ENCODE measurements around the gene NPAS3. TPM values are rescaled to one million over a fixed set of nuclear protein-coding genes. Genes with fewer than 3 reads are reported as not detected.

Gene NPAS3
- total RNA-seq, 1 donor from 2014 or later = 3.6 TPM

DNA sequence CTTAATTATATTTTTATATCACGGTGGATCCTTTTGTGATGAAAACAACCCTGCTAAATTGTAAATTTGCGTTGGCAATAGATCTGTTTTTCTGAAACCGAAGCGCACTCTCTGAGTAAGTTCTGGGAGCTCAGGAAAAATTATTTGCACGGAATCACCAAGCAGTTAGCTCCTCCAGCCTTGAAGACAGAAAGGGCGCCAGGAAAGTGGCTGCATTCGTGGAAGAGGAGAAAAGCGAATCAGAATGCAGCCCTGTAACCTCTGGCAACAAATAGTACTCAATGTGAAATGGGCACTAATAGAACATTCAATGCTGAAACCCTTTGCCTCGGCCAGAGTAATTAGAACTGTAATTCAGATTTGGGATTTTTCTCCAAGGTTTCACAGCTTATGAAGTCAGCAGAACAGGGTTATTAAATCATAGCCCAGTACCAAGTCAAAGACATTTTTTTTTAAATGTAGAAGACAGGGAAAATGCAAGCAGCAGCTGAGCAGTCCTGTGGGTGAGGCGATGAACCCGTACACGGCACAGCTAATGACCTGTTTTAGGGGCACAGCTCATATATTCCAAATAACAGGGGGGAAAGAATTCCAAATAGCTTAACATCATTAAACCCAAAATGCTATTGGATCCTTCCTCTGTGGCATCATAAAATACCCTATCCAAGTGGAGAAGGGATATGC is 760.8 kb downstream of the NPAS3 start:
- DNase-seq (ENCODE audit: low spot score) = no peak

DNA sequence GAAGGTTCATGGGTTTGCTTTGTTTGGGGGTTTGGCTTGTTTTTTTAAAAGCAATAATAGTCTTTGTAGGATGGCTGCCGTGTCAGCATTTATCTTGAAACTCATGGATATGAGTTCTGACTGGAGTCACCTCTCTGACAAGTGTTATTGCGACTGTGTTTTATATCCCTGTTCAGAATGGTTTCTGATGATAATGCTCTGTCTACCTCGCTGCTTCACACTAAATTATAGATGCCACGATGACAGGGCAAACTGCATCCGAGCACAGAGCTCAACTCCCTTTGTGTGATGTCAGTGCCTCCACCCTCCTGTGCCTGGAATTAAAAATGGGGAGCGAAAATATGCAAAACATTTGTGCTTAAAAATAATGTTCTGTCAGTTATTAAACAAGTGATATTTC is 761.4 kb downstream of the NPAS3 start:
- DNase-seq (ENCODE audit: low spot score) = no peak

DNA sequence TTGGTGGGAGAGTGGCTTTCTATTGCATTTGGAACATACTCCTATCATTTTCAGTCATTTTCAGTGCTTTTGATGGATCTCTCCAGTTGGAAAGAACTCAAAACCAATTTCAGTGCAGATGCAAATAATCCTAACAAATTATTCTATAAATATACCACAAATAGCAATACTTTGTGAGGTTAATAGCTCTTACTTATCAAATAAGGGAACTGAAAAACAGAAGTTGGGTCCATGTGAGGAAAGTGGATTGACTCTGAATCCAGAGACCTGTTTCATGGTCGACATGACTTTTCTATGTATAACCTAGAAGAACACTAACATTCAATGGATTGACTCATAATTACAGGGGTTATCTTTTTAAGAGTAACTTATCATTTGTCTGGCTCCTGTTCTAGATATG is 763.6 kb downstream of the NPAS3 start:
- DNase-seq (ENCODE audit: low spot score) = no peak

DNA sequence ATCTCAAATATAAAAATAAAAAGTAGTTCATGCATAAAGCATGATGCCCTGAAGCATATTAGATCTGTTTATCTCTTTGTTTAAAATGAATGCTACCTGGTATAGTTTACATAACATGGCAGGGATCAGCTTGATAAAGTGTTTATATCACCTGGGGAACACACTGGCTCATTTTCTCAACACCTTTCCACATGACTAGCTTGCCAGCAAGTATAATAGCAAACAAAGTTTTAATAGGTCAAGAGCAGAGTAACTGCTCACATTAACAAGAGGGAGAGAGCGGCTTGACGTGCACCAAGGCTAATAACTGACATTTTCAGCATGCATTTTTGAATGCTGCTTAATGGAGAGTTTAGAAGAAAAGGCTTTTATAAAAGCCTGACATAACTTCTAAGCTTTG is 765.8 kb downstream of the NPAS3 start:
- no peak for DNase-seq (ENCODE audit: low spot score)

DNA sequence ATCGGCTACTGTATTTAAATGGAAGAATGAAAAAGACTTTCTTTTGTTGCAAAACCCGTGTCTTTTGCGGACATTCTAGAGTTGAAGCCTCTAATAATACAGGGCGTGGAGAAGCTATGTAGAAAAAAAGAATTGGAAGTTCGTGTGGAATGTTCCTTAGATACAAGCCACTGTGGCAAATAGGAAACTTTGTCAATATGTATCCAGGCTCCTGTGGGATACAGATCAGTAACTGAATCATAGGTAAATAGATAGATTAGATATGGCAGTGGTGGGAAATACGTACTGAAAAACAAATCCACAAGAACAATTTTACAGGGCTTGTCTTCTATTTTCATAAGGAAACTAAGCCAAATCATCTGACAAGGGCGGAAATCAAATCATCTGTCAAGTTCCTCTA is 766.8 kb downstream of the NPAS3 start:
- DNase-seq (ENCODE audit: low spot score) = no peak

DNA sequence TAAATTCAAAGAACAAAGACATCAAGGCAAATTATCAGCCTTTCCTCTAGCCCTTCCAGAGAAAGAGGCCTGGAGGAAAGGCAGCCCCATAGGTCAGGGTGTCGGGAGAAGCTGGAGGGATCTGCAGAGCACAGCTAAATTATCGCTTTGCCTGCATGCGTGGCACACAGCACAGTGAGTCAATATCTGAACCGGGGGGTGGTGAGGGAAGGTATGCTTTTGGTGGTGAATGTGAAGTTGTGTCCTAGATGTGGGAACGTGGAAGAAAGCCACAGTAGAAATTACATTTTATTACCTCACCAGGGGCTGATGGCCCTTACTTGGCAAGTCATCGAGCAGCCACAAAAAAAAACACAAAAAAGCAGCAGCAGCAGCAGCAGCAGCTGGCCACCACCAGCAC is 769.0 kb downstream of the NPAS3 start:
- no peak for DNase-seq (ENCODE audit: low spot score)

DNA sequence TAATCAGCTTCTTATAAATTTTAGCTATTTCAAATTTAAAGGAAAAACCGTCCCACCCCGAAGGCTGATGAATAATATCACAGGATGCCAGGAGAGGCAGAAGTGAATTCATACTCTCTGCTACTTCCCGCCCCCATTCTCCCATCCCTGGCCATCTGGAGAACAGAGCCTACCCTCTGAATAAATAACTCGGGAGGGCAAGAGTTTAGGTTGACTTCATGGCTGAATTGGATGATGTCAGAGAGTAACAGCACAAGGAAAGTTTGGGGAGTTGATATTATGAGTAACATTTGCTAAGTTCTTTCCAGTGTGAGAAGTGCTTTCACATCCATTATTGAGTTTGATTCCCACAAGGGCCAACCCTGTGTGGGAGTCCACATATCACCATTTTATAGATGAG is 770.6 kb downstream of the NPAS3 start:
- DNase-seq (ENCODE audit: low spot score) = no peak

DNA sequence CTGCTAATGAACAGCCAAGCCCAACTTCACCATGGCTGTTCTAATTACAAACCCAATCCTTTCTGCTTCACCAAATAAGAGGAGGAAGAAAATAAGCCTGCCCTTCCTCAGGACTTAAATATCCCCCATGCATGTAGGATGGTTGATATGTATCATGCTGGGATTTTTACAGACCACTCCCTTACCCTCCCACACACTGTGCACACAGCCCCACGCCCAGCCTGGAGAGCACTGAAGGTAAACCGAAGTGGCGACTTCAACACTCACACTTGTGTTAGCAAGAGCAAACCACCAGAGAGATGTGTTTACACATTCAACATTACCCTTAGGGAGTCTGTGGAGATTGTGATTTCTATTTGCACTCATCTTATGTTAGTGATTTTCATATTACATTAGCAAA is 771.0 kb downstream of the NPAS3 start:
- DNase-seq (ENCODE audit: low spot score) = no peak

DNA sequence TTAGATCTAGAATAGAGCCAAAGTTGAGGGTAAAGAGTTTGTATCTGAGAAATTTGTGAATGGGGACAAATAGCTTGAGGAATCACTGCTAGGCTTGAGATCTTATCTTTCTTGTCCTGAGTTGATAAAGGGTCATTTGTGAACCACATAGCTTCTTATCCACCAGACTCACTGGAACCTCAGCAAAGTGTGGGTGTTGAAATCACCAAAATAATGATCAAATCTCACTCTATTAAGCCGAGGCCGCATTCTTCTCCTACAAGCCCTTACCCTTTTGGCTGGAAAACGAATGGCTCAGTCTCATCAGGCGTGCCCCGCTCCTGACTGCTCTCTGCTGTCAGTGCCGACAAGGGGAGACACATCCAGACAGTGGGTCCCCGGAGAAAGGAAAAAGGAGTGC is 771.6 kb downstream of the NPAS3 start:
- DNase-seq (ENCODE audit: low spot score) = no peak

DNA sequence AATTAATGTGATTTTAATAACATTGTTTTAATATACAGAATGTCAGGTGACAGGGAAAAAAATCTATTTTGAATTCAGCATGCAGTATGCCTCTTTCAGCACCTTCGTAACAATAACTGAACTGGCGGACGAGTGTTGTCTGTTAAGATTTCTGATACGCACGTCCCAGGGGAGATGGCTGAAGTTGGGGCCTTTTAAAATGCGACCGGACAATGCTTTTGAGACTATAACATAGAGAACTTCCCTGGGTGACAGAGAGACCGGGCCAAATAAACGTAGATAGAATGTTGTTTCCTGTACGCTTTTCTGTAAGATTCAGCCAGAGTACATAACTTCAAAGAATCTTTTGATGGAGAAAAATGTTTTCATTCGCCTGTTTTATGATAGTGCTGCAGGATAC is 772.5 kb downstream of the NPAS3 start:
- no peak for DNase-seq (ENCODE audit: low spot score)

DNA sequence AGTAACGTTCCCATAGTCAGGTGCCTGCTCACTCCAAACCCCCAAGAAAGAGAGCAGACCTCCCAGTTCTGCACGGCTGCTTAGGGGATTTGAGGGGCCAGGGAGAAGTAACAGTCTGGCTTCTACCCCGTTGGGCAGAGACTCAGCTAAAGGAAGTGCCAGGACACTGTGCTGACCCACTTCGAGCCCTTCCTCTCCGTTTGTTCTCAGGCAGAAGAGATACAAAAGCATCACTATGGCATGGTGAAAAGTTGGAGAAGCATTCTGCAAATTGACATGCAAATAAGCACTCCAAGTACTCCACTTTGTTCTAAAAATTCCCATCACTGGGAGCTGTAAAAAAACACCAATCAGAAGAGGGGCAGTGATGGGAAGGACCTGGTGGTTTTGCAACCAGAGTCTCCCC is 773.1 kb downstream of the NPAS3 start:
- no peak for DNase-seq (ENCODE audit: low spot score)

DNA sequence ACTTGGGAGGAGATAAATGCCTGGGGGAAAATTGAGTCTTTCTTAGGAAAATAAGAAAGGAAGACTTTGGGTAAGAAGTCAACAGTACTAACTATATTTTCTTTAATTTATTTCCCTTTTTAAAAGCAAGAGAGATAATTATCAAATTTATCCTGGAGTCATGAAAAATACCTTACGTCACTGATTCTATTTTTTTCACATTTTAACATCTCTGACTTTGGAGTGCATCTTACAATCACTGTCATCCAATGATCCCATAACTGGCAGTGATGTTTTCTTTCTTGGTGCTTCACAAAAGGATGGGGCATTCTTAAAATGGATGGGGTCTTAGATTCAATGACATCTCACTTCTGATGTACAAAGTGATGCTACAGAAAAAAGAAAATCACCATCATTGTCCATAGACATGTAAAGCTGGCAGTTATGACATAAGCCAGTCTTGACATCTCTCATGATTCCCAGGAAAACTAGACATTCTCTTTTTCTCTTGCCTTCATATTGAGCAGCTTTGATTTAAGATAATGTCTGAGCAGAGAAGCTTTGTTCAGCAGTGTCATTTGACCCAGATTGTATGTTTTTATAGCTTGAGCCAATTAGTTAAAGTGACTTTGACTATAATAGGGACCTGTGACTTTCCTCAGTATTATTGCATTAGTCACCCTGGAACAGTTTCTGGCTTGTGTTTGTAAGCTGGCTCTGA is 776.0 kb downstream of the NPAS3 start:
- no peak for DNase-seq (ENCODE audit: low spot score)

DNA sequence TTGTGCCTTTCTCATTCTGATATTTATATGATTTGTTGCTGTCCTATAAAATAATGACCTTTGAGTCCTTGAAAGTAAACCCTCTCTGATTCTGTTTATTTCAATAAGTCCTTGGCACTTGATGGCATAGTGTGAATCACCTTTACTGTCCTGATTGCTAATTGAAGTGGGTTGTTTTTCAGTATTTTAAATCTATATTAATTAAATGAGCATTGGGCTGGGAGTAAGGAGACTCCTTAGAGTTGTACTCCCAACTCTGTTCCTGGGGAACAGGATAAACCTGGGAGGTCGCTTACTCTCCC is 776.5 kb downstream of the NPAS3 start:
- DNase-seq (ENCODE audit: low spot score) = no peak

DNA sequence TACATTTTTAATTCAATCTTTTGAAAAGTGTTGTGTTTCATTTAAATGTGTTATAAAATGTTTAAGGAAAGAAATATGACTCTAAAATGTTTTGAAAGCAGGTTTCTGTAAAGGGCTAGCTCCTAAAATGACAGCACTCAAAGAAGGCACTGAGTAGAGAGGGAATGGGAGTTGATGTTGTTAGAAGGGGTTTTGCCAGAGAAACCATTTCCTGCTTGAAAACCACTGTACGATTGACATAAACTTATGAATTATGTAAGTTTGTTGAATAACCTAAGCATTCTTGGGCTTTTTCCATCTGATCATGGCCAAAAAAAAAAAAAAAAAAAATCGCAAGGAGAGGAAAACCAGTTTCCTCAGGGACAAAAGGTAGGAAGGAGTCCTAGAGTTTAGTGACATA is 778.2 kb downstream of the NPAS3 start:
- no peak for DNase-seq (ENCODE audit: low spot score)

DNA sequence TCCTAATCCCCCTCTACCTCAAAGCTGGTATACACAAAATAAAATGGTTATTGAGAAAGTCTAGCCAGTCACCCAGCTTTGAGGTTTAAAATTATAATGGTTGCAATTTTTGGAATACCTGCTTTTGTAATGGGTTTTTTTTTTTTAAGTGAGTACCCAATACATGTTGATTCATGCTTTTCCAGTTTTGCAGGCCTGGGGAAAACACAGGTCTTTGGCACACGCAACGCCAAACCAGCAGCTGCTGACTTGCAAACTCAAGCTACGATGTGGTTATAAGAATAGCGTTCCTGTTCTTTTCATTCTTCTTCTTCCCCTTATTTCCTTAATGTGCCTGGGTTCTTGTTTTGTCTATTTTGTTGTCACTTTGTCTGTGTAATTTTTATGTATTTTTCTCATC is 779.2 kb downstream of the NPAS3 start:
- DNase-seq (ENCODE audit: low spot score) = no peak

DNA sequence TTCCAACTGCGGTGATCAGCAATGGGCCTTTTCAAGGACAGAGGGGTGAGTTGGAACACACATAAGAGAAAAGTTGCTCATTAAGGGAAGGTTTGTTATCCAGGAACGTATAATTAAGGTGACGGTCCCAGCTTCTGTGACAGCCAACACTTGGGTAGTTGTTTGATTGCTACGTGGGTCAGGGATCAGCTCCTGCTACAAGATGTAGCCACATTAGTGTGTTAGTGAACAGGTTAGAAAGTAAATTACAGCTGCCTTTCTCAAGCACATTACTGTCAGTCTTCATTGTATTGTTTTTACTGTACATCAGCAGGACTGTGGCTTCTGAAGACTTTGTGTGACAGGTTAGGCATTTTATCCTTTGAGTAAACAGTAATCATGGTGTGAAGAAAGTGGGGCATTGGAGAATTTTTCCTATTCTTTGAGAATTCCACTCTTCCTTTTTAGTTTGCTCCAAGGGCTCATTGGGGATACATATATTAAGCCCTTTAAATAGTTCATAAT is 781.7 kb downstream of the NPAS3 start:
- no peak for DNase-seq (ENCODE audit: low spot score)

DNA sequence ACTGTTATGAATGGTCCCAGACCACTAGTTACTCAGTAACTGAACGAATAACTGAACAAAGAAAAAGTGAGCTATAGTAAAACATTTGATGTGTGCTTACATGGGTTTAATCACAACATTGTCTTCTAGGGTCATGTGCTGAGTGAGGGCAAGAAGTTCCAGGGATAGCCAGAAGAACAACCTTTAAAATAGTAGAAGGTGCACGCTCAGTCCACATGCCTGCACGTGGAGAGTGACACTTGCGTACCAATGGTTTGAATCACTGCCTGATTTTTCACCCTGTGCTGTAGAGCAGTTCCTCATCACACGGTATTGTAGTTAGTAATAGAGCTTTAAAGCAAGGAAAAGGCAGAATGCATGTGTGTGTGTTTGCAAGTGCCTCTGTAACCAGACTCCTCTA is 788.0 kb downstream of the NPAS3 start:
- DNase-seq (ENCODE audit: low spot score) = no peak

DNA sequence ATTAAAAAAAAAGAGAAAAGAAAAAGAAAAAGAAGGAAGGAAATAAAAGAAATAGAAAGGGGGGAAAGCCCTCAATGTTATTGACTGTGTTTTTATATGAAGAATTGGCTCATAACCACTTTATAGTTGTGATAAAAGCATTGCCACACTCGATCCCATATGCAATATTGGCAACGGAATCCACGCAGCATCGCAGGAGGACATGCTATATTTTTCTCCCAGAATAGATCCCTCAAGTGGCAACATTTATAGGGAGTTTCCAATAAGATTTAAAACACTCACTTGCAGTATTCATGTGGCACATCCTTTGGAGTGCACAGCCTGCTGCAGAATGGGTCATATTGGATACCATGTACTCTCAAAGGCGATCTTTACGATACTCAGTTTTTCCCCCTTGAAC is 788.9 kb downstream of the NPAS3 start:
- DNase-seq (ENCODE audit: low spot score) = no peak

DNA sequence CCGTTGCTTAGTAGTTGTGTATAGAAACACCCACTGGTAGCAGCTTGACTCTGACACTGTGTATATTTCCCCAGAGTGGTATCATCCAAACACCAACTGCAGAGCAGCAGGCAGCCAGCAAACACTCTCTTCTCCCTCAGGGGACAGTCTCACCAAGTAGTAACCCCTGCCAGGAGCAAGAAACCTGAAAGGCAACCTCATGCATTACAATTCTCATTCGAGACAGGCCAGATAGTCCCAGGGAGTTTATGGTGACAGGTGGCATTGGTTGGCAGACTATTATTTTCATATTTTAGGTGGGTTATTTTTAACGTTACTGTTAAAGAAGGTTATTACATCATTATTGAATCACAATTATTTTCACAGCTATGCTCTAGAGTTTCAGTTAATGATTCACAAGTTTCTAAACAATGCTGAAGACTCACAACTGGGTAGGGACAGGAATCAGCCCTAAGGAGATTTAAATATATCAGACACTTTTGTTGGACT is 789.4 kb downstream of the NPAS3 start:
- DNase-seq (ENCODE audit: low spot score) = no peak

DNA sequence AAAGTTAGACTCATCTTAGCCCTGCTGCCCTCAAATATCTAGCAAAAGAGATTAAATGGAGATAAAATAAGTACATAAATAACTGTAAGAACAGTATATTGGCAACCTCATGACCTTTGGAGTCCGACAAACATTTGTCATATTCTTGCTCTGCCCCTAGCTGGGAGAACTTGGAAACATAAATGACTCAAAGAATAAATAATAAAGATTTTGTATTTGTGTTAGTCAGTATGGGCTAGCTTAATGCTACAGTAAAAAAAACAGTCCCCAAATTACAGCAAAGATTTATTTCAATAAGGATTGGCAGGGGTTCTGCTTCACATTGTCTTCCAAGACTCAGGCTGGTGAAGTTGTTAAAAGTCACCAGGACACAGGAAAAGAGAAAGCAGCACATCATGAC is 791.5 kb downstream of the NPAS3 start:
- no peak for DNase-seq (ENCODE audit: low spot score)

DNA sequence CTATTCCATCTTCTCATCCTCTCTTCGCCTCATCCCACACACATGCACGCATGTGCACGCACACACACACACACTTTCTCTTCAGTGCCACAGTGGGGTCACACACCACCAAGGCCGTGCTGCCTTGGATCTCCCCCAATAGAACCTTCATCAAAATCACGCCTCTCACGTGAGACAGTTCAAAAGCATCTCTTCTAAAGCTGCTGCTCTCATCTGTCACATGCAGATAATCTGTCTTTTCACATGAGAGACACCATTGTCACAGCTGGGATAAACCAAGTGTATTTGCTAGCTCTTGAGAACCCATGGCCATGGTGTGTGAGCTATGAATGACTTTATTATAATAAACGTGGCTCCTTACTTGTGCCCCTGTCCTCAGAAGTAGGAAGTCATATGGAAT is 793.5 kb downstream of the NPAS3 start:
- no peak for DNase-seq (ENCODE audit: low spot score)

DNA sequence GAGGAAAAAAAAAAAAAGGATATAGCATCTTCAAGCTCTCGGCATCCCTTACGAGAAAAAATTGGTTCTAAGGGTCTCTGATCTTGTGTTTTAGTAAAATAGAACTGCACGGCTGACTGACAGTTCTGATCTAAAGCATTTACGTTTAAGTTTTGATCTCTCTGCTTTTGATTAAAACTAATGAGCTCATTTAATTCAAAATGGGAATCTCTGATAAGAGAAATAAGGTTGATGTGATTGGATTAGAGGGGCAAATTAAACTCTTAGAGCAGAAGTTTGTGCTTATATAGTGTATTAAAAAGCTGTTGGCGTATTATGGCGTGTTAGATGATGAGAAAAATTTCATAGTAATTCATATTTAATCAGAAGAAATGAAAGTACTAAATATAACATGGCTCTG is 794.6 kb downstream of the NPAS3 start:
- DNase-seq (ENCODE audit: low spot score) = no peak

DNA sequence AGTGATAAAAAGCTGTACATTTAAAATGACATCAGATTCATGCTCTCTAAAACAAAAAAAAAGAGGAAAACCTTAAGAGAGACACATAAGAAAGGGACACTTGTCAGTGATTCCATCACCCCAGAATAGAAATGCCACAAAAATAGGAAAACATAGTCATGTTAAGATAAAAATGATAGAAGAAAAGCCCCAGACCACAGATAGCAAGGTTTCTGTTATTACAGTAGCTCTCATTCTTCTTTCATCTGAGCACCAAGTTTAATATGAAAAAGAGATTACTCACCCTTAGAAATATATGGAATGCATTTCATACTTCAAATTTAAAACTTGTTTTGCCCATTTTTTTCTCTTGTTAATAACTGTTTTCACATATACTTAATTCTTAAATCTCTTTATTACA is 795.0 kb downstream of the NPAS3 start:
- no peak for DNase-seq (ENCODE audit: low spot score)
